GM12873 (cell line): ENCODE data around the gene KCNA4.

ENCODE experiments used
- CTCF ChIP-seq: IDR thresholded peaks from 2 replicates; pipeline ENCODE4 v1.5.1; 2012; ENCODE audit warnings: low read depth, mild to moderate bottlenecking, moderate library complexity, low read length, control low read depth; ENCODE audit not compliant: insufficient read depth; ENCODE audit errors: missing control alignments

The KCNA4 gene

GRCh38 chr11:30016588-30017363 lies at the start of gene KCNA4:
TSS of gene KCNA4 (minus strand) at chr11:30017030. CDS start at chr11:30012678, 4,352 bp downstream.
- no peak for TF ChIP-seq CTCF

GRCh38 chr11:30062103-30062502 lies 45.3 kb upstream of the KCNA4 start:
- TF ChIP-seq CTCF, result no peak

GRCh38 chr11:30059172-30059815 lies 42.5 kb upstream of the KCNA4 start:
- no peak for TF ChIP-seq CTCF

GRCh38 chr11:30049214-30049613 lies 32.4 kb upstream of the KCNA4 start:
- TF ChIP-seq CTCF, result no peak

GRCh38 chr11:30046578-30046945 lies 29.7 kb upstream of the KCNA4 start:
- peak; percentile 54 for TF ChIP-seq CTCF

- no peak for TF ChIP-seq CTCF
Observed at GRCh38 chr11:30045921-30046577, 29.2 kb upstream of the KCNA4 start.

GRCh38 chr11:30045144-30045543 lies 28.3 kb upstream of the KCNA4 start:
- TF ChIP-seq CTCF, result no peak
